Astrocyte (in vitro differentiated cells and primary cell): ENCODE data around the gene APOBEC2. TPM values are rescaled to one million over a fixed set of nuclear protein-coding genes. Genes with fewer than 3 reads are reported as not detected.

ENCODE experiments used
- DNase-seq: peaks from one replicate; pipeline ENCODE4 v3.0.0-alpha.2; 2010; ENCODE audit warnings: low read depth
- FAIRE-seq: peaks from 2 replicates; lab custom pipeline; 2011; peaks lifted over from hg19 to GRCh38; lab: Jason Lieb, UNC
- H2AFZ ChIP-seq: 2 replicates; pipeline ENCODE4 v1.6.0; 2012; ENCODE audit warnings: low read depth, low read length, inconsistent platforms
- H3K27ac ChIP-seq: 2 replicates; pipeline ENCODE4 v1.5.1; 2011; ENCODE audit warnings: low read depth, low read length, inconsistent platforms
- H3K27me3 ChIP-seq: 2 replicates; pipeline ENCODE4 v1.6.0; 2011; ENCODE audit warnings: low read length, inconsistent platforms; ENCODE audit not compliant: insufficient read depth
- H3K36me3 ChIP-seq: 2 replicates; pipeline ENCODE4 v1.5.1; 2011; ENCODE audit warnings: low read length, inconsistent platforms; ENCODE audit not compliant: insufficient read depth
- H3K4me1 ChIP-seq: 2 replicates; pipeline ENCODE4 v1.5.1; 2011; ENCODE audit warnings: low read length, inconsistent platforms; ENCODE audit not compliant: insufficient read depth
- H3K4me2 ChIP-seq: 2 replicates; pipeline ENCODE4 v1.6.0; 2012; ENCODE audit warnings: low read length, inconsistent platforms
- H3K4me3 ChIP-seq: 2 replicates; pipeline ENCODE4 v1.5.1; 2011; ENCODE audit warnings: low read depth, mild to moderate bottlenecking, low read length, inconsistent platforms; ENCODE audit not compliant: insufficient read depth
- H3K79me2 ChIP-seq: 2 replicates; pipeline ENCODE4 v1.6.0; 2012; ENCODE audit warnings: mild to moderate bottlenecking, low read length, inconsistent platforms; ENCODE audit not compliant: insufficient read depth
- H3K9ac ChIP-seq: 2 replicates; pipeline ENCODE4 v1.6.0; 2012; ENCODE audit warnings: mild to moderate bottlenecking, low read length, inconsistent platforms
- H3K9me3 ChIP-seq: 2 replicates; pipeline ENCODE4 v1.5.1; 2012; ENCODE audit warnings: low read depth, mild to moderate bottlenecking, low read length, inconsistent platforms; ENCODE audit not compliant: insufficient read depth
- H4K20me1 ChIP-seq: 2 replicates; pipeline ENCODE4 v1.6.0; 2012; ENCODE audit warnings: low read length, inconsistent platforms; ENCODE audit not compliant: insufficient read depth
- H3K27ac Mint-ChIP-seq: one replicate; pipeline ENCODE4 v1.8.0; 2021; ENCODE audit warnings: mild to moderate bottlenecking, mixed read lengths; ENCODE audit not compliant: unreplicated experiment
- H3K27me3 Mint-ChIP-seq: one replicate; pipeline ENCODE4 v1.8.0; 2021; ENCODE audit warnings: low read depth, mixed read lengths; ENCODE audit not compliant: unreplicated experiment
- H3K36me3 Mint-ChIP-seq: one replicate; pipeline ENCODE4 v1.8.0; 2021; ENCODE audit warnings: low read depth, mixed read lengths; ENCODE audit not compliant: unreplicated experiment
- H3K4me1 Mint-ChIP-seq: one replicate; pipeline ENCODE4 v1.8.0; 2021; ENCODE audit warnings: low read depth, mixed read lengths; ENCODE audit not compliant: unreplicated experiment
- H3K4me3 Mint-ChIP-seq: one replicate; pipeline ENCODE4 v1.8.0; 2021; ENCODE audit warnings: mild to moderate bottlenecking, moderate library complexity, mixed read lengths; ENCODE audit not compliant: unreplicated experiment
- H3K9me3 Mint-ChIP-seq: one replicate; pipeline ENCODE4 v1.8.0; 2021; ENCODE audit warnings: mild to moderate bottlenecking, mixed read lengths; ENCODE audit not compliant: unreplicated experiment
- EZH2 ChIP-seq: IDR thresholded peaks from 2 replicates; pipeline ENCODE4 v1.6.1; 2012; ENCODE audit warnings: mild to moderate bottlenecking, low read length, inconsistent platforms; ENCODE audit not compliant: insufficient read depth
- total RNA-seq: library from RNA; stranded (reverse); gene quantifications from 2 replicates; pipeline ENCODE4 v1.2.1, GENCODE V29; 2021
- TF ChIP-seq, protein P1 (sequence below): IDR thresholded peaks from 2 replicates; pipeline ENCODE4 v1.5.1; 2011; ENCODE audit warnings: low read depth, mild to moderate bottlenecking, inconsistent platforms, low read length, moderate library complexity; ENCODE audit not compliant: insufficient read depth

APOBEC2 gene
- total RNA-seq, 1 donor from 2014 or later = not detected

DNA sequence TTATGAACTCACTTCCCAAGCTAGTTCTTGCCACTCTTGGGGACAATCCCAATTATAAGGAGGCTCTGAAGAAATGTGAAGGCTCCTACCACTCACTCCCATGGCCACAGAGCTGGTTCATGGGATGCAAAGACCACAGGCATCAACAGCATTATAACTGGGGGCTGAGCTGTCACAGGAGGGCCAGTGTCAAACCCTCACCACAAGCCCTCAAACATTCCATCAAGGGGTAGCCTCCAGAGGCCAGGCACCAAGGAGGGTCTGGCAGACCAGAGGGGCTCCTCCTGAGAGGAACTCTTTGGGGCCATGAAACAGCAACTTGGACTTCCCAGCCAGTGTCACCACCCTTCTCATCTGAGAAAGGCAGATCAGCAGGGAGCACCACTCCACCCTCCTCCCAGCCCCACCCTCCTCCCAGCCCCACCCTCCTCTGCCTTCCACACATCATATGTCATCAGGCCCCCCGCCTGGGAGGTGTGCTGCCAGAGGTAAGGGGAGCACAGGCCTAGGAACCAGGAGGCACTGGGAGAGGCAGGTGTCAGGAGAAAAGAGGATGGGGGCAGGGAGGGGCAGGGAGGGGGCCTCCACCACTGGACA, 12.0 kb upstream of the APOBEC2 start:
- Mint-ChIP-seq H3K27ac (peak overlapping the region; percentile 86), H3K36me3 (no peaks in the 10 kb centered on the region), H3K4me1 (peaks cover 19% of the 10 kb centered on the region), H3K9me3 (peaks cover 3% of the 10 kb centered on the region), H3K4me3 (no peak overlapping the region), H3K27me3 (no peaks in the 10 kb centered on the region)
- no peaks in the 10 kb centered on the region for H3K36me3 ChIP-seq
- no peak overlapping the region for H3K4me3 ChIP-seq
- no peak for TF ChIP-seq EZH2
- TF ChIP-seq, protein P1, sequence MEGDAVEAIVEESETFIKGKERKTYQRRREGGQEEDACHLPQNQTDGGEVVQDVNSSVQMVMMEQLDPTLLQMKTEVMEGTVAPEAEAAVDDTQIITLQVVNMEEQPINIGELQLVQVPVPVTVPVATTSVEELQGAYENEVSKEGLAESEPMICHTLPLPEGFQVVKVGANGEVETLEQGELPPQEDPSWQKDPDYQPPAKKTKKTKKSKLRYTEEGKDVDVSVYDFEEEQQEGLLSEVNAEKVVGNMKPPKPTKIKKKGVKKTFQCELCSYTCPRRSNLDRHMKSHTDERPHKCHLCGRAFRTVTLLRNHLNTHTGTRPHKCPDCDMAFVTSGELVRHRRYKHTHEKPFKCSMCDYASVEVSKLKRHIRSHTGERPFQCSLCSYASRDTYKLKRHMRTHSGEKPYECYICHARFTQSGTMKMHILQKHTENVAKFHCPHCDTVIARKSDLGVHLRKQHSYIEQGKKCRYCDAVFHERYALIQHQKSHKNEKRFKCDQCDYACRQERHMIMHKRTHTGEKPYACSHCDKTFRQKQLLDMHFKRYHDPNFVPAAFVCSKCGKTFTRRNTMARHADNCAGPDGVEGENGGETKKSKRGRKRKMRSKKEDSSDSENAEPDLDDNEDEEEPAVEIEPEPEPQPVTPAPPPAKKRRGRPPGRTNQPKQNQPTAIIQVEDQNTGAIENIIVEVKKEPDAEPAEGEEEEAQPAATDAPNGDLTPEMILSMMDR = no peak
- FAIRE-seq (no peak), DNase-seq (no peak)
- no peak overlapping the region for H2AFZ ChIP-seq
- no peaks in the 10 kb centered on the region for H3K9me3 ChIP-seq
- H3K9ac ChIP-seq = no peak overlapping the region
- H3K79me2 ChIP-seq = no peaks in the 10 kb centered on the region
- H3K4me1 ChIP-seq = peaks cover 9% of the 10 kb centered on the region
- H3K27ac ChIP-seq = no peak overlapping the region
- no peaks in the 10 kb centered on the region for H4K20me1 ChIP-seq
- H3K4me2 ChIP-seq = no peak overlapping the region
- peaks cover 3% of the 10 kb centered on the region for H3K27me3 ChIP-seq

DNA sequence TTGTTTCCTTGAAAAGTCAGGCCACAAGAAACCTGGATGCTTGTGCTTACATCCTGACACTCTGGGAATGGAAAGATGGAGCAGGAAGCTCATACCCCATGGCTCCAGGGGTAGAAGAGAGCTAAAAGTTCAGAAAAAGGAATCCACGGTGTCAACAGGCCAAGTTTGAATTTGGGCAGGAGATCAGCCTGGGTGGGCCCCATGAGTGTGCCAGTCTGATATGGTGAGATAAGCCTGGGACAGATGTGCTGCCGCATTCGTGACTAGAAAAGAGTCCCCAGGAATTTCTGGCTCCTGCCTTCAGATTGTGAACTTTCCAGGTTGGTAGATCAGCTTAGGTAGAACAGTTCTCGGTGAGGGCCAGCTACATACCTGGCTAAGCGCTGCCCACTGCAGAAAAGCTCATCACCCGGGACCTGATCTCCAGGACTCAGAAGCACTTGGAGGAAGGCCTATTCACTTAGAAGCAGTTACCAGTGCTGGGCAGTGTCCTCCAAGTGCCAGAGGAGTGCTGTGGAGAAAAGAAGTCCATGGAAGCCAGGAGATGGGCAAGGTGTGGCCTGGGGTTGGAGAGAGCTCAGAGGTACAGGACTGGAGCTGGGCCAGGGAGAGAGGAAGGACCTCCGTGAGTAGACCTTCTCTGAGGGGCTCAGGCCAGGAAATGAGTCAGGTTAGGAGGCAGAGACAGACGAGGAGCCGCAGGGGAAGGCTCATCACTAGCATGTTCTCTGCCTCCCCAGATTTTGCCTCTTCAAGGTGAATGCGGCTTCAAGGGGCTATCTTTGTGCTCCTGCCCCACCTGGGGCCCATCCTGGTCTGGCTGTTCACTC, 10.6 kb upstream of the APOBEC2 start, which contains the start of gene TSPO2:
TSPO2 (plus strand) TSS at position 242 of the 830 bp plus-strand sequence; CDS start at position 761, 519 bp downstream.
- no peak within 1 kb of the TSS for H3K27ac Mint-ChIP-seq
- H4K20me1 ChIP-seq = no peaks in the 10 kb centered on the region

More for the DNA sequence above, 10.6 kb upstream of the APOBEC2 start, which contains the start of gene TSPO2:
- Mint-ChIP-seq H3K4me3 (no peak within 1 kb of the TSS), H3K4me1 (peaks cover 11% of the 10 kb centered on the region), H3K27me3 (peaks cover under 1% of the 10 kb centered on the region), H3K36me3 (no peaks in the 10 kb centered on the region), H3K9me3 (peaks cover 3% of the 10 kb centered on the region)
- DNase-seq = no peak
- Histone ChIP-seq H3K27me3 (peaks cover 3% of the 10 kb centered on the region), H2AFZ (no peak within 1 kb of the TSS), H3K27ac (no peak within 1 kb of the TSS), H3K9ac (no peak within 1 kb of the TSS), H3K36me3 (no peaks in the 10 kb centered on the region), H3K4me2 (no peak within 1 kb of the TSS), H3K79me2 (no peaks in the 10 kb centered on the region), H3K4me3 (no peak within 1 kb of the TSS), H3K9me3 (no peaks in the 10 kb centered on the region), H3K4me1 (peaks cover 9% of the 10 kb centered on the region)
- FAIRE-seq = no peak
- TF ChIP-seq, protein P1 = no peak
- no peak for TF ChIP-seq EZH2
